ENCODE measurements around the gene DNAJA4. TPM values are rescaled to one million over a fixed set of nuclear protein-coding genes. Genes with fewer than 3 reads are reported as not detected.
A peak's percentile ranks its signal among the peaks of the same experiment; 100 is the strongest.

The DNAJA4 gene
- total RNA-seq, 4 donors from 2014 or later = 9.9 to 33.9 (median 24.5) TPM

DNA sequence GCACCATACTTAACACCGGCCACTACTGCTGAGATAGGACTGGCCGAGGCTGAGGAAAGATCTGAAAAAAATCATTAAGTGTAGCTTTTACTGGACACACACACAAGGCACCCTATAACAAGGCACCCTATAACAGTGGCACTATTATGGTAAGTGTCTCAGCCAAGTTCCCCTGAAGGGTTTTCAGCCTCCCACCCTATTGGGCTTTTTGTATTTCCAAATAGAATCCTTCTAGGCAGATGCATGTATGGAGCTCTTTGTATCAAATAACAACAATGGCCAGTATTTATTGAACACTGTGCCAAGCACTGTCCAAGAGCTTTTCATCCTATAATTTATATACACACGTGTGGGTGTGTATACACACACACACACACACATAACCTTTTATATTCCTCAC, 6.7 kb upstream of the DNAJA4 start:
- H3K9me3 ChIP-seq = no peaks in the 10 kb centered on the region
- no peak overlapping the region for H3K4me3 ChIP-seq
- H3K27me3 ChIP-seq = no peaks in the 10 kb centered on the region
- no peaks in the 10 kb centered on the region for H3K36me3 ChIP-seq
- TF ChIP-seq POLR2A (IDR thresholded peaks at IDR 0.05) = no peak
- TF ChIP-seq CTCF (IDR thresholded peaks at IDR 0.05) = no peak
- no peak for TF ChIP-seq POLR2AphosphoS5 (IDR thresholded peaks at IDR 0.05)
- no peak for TF ChIP-seq EP300 (IDR thresholded peaks at IDR 0.05)
- no peaks in the 10 kb centered on the region for H3K4me1 ChIP-seq
- 61 to 72% methylated on average over 3 of the region's 3 CpGs for WGBS, 2 donors (ENCODE audit: low coverage in 1 of 2)
- no peak for ATAC-seq
- H3K27ac ChIP-seq = no peak overlapping the region

- no peak overlapping the region for H3K4me3 ChIP-seq
- WGBS, 2 donors (ENCODE audit: low coverage in 1 of 2) = 100% methylated on average over 1 of the region's 3 CpGs; no CpG with 5 or more reads in 1 of the 2 donors
- no peak for ATAC-seq
- no peaks in the 10 kb centered on the region for H3K27me3 ChIP-seq
- no peak overlapping the region for H3K27ac ChIP-seq
- H3K36me3 ChIP-seq = no peaks in the 10 kb centered on the region
- TF ChIP-seq POLR2A (IDR thresholded peaks at IDR 0.05) (no peak), EP300 (IDR thresholded peaks at IDR 0.05) (no peak), POLR2AphosphoS5 (IDR thresholded peaks at IDR 0.05) (no peak), CTCF (IDR thresholded peaks at IDR 0.05) (no peak)
- H3K4me1 ChIP-seq = peaks cover 0 to 3% (median 0%) of the 10 kb centered on the region in 3 donors
- no peaks in the 10 kb centered on the region for H3K9me3 ChIP-seq
These were observed 5.1 kb upstream of the DNAJA4 start for GRCh38 chr15:78259232-78259631.

- Histone ChIP-seq H3K27ac (no peak overlapping the region), H3K4me3 (no peak overlapping the region), H3K4me1 (peaks cover 0 to 13% (median 8%) of the 10 kb centered on the region in 3 donors), H3K36me3 (no peaks in the 10 kb centered on the region), H3K9me3 (no peaks in the 10 kb centered on the region), H3K27me3 (no peaks in the 10 kb centered on the region)
- TF ChIP-seq CTCF (IDR thresholded peaks at IDR 0.05) (no peak), POLR2A (IDR thresholded peaks at IDR 0.05) (no peak), EP300 (IDR thresholded peaks at IDR 0.05) (no peak), POLR2AphosphoS5 (IDR thresholded peaks at IDR 0.05) (no peak)
- WGBS, 2 donors (ENCODE audit: low coverage in 1 of 2) = 30 to 56% methylated on average over 2 of the region's 2 CpGs
- ATAC-seq = no peak
These were observed 3.9 kb upstream of the DNAJA4 start for GRCh38 chr15:78260489-78260888.

GRCh38 chr15:78261062-78261461, 3.3 kb upstream of the DNAJA4 start:
- no peak for ATAC-seq
- Histone ChIP-seq H3K4me1 (peaks cover 0 to 18% (median 11%) of the 10 kb centered on the region in 3 donors), H3K9me3 (no peaks in the 10 kb centered on the region), H3K36me3 (no peaks in the 10 kb centered on the region), H3K4me3 (no peak overlapping the region), H3K27ac (no peak overlapping the region), H3K27me3 (no peaks in the 10 kb centered on the region)
- 45 to 58% methylated on average over 3 of the region's 3 CpGs for WGBS, 2 donors (ENCODE audit: low coverage in 1 of 2)
- TF ChIP-seq EP300 (IDR thresholded peaks at IDR 0.05) = no peak
- TF ChIP-seq POLR2AphosphoS5 (IDR thresholded peaks at IDR 0.05) = no peak
- no peak for TF ChIP-seq POLR2A (IDR thresholded peaks at IDR 0.05)
- no peak for TF ChIP-seq CTCF (IDR thresholded peaks at IDR 0.05)

DNA sequence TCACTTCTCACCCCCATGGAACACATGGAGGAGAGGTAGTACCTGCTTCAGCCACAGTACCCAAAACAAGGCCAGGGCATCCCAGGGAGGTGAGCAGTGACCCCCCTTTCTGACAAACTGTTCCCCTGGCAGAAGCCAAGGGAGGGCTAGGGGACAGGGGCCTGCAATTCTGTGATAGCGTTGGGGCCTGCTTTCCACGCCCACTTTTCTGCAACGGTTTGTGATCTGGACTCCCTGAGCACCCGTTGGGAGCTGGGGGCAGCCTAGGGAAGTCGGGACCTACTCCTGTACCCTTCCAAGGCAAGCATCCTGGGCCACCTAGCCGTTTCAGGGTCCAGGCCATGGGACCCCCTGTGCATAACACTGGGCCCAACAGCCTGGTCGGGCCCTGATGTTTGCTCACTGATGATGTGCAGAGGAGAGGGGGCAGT, 996 bp upstream of the DNAJA4 start:
- Histone ChIP-seq H3K27ac (peak overlapping the region in 1 of 4 donors; percentile 89), H3K36me3 (no peaks in the 10 kb centered on the region), H3K27me3 (no peaks in the 10 kb centered on the region), H3K4me1 (peaks cover 2 to 41% (median 11%) of the 10 kb centered on the region in 3 donors), H3K9me3 (no peaks in the 10 kb centered on the region), H3K4me3 (no peak overlapping the region)
- no peak for ATAC-seq
- TF ChIP-seq EP300 (IDR thresholded peaks at IDR 0.05) (no peak), POLR2A (IDR thresholded peaks at IDR 0.05) (no peak), POLR2AphosphoS5 (IDR thresholded peaks at IDR 0.05) (no peak), CTCF (IDR thresholded peaks at IDR 0.05) (no peak)
- WGBS, 2 donors (ENCODE audit: low coverage in 1 of 2) = no CpG with 5 or more reads among the region's 7 CpGs

Measured in gastroesophageal sphincter (tissue), 4 donors.